HG03175 (cell line): Measurements from ENCODE around the gene DUOXA2.

ENCODE experiments used
- ATAC-seq: cut with Tn5 transposase; IDR thresholded peaks from one replicate; pipeline ENCODE4 v1.9.1; 2021; ENCODE audit warnings: mild to moderate bottlenecking, moderate library complexity; ENCODE audit not compliant: unreplicated experiment

Gene DUOXA2

DNA sequence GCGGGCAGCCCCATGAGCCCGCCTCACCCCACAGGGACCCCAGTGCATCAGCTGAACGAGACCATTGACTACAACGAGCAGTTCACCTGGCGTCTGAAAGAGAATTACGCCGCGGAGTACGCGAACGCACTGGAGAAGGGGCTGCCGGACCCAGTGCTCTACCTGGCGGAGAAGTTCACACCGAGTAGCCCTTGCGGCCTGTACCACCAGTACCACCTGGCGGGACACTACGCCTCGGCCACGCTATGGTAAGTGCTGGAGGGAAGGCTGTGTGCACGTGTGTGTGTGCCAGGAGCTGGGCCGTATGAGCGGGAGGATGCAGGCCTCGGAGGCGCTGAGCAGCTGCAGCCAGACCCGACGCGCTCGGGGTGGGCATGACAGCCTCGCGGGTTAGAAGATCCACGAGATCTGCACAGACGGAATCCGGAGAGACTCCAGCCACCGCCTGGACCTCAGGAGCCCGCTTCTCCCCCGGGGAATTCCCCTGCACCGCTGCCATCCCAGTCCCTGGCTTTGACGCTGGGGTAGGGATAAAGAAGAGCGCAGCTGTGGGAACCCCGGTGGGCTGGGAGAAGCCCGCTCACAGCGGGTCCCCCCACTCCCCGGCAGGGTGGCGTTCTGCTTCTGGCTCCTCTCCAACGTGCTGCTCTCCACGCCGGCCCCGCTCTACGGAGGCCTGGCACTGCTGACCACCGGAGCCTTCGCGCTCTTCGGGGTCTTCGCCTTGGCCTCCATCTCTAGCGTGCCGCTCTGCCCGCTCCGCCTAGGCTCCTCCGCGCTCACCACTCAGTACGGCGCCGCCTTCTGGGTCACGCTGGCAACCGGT is 2.6 kb downstream of the DUOXA2 start:
- no peak for ATAC-seq

- ATAC-seq: peak; percentile 10
These were observed 3.4 kb downstream of the DUOXA2 start for GRCh38 chr15:45117308-45118130.

- peak; percentile 94 for ATAC-seq
These were observed 4.0 kb downstream of the DUOXA2 start for GRCh38 chr15:45118131-45118588.

DNA sequence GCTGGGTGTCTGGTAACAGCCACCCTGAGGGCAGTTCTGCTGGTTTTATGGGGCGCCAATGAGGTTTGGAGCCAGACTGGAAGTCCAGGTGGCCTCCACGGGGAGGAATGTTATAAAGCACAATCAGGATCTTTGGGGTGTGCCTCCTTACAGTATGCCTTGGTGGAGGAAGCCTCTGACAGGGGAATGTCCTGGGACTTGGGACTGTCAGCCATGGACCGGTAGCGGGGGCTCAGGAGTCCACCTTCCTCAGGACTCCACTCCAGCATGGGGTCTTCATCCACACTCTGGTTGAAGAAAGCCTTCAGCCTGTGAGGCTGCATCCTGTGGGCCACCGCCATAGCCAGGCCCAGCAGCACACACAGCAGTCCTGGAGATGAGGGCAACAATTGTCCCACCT is 4.9 kb downstream of the DUOXA2 start:
- ATAC-seq: no peak

GRCh38 chr15:45120081-45120972 is 6.2 kb downstream of the DUOXA2 start:
- ATAC-seq: no peak

- ATAC-seq: no peak
These were observed 6.9 kb downstream of the DUOXA2 start for GRCh38 chr15:45121020-45121419.

DNA sequence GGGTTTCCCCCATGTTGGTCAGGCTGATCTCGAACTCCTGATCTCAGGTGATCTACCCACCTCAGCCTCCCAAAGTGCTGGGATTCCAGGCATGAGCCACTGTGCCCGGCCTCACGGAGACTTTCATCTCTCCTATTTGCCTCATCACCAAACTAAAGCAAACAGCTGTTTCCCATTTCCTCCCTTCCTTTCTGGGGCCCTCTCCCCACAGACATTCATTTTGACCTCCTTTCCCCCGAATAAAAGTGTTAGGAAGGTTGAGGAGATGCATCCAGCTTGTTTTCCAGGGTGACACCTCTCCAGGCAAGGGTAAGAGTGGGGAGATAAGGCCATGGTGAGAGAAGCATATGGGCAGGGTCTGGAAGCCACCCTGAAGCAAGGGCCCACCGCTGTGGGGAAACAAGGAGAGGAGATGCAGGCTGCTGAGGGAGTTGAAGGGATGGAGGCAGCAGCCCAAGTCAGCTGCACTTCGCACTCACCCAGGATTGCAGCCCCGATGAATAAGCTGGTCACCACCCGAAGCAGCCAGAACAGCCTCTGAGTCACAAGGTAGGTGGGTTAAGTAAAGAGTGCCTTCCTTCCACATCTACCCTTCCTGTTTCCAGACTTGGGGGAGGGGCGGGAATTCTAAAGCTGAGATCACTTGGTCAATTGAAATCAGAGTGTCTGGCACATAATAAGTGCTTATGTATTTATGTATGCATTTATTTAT is 7.7 kb downstream of the DUOXA2 start:
- no peak for ATAC-seq

GRCh38 chr15:45122719-45123118 is 8.6 kb downstream of the DUOXA2 start:
- ATAC-seq: no peak

DNA sequence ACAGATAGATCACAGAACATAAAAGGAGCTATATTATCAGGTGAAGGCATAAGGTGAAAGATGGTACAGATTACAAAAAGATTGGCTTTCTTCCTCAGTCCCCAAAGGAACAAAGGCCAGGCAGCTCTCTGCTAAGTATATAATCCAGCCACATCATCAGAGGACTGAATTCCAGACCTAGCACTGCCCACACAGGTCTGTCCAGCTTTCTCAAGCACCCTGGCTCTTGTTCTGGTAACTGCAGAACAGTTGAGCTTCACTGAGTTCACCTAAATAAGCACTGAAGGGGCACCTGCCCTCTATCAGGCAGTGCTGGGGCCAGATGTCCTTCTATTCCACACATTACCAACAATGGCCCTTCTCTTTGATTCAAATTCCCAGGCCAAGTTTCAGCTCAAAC is 9.3 kb downstream of the DUOXA2 start:
- no peak for ATAC-seq

DNA sequence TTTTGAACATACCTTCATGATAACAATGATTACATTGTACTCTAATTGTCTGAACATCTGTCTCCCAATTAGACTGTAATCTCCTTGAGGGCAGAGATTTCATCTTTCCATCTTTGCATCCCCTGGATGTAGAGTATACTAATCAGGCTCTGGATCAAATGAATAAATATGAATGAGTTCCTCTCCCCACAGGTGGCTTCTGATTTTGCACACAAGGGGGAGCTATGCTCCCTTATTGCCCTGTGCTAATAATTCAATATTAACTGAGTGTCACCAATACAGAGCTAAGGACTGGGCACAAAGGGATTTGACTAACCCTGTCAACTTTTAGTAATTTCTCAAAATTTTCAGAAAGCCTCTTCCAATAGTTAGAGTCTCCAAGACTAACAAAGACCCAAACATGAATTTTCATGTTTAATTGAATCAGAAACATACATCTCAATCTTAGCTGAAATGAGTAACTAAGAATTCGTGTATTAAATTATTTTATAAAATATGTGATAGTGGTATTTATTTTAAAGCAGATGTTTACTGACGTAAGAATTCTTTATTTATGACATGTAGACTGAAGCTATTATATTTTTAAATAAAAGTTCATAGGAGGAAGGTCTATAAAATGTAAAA is 12.5 kb downstream of the DUOXA2 start:
- no peak for ATAC-seq

DNA sequence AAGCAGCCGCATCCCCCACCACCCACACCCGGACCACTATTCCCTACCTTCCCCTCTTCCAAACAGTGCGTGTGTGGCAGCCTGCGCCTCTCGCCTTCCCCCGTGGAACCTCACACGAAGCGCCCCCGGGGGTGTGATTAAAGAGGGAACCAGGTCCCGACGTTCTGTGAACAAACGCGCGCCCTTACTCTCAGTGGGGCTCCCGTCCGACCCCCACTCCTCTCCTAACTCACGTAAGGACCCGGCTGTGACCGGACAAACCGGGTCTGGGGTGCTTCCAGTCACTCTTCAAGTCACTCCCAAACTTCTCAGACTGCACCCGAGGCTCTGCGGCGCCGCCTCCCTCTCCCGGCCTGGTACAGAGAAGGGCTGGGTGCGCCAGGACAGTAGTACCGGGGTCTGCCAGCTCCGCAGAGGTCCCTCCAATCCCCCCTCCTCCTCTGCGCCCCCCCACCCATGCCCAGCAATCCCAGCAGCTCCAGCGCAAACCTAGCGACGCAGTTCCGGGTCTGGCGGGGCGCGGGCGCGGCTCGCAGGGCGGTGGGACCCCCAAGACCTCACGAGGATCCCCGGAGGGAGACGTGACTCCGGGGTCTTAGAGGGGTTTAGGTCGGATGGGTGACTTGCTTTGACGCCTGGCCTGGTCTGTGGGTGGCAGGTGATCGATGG is 15.0 kb downstream of the DUOXA2 start:
- ATAC-seq: no peak

GRCh38 chr15:45129651-45130129 is 15.6 kb downstream of the DUOXA2 start, which contains the start of the genes DUOX1 and DUOXA1:
DUOX1 (plus strand) TSS chr15:45129994; CDS start chr15:45131967, 1,973 bp downstream.
DUOXA1 (minus strand) TSS chr15:45129879; CDS start chr15:45123014, 6,865 bp downstream.
- no peak for ATAC-seq

DNA sequence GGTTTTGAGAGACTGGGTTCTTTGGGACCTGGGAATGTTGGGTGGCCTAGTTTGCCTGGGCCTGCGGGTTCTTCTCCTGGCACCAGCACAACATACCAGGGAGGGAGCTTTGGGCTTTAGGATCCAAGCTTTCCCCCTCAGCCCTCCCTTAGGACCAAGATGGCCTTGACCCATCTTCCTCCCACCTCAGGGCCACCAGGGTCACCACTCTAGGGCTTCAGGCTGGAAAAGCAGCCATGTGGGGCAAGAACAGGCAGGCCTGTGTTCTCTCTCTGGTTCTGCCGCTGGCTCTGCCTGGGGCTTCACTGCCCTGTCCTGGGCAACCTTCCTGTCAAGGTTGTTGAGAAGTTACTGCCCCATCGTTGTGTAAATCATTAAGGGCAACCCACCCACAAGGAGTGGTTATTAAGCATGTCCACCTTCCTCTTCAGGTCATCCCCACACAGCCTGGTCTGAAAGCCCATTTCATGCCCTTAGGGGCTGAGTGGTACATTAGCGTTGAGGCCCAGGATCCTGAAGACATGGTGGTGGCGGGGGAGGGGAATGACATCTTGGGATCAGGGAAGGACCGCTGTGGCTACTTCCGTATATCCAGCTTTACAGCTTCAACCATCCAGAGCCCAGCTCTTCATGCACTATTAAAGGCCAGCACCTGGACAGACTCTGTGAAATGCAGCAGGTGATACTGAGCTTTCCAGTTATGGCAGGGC is 16.3 kb downstream of the DUOXA2 start:
- no peak for ATAC-seq

GRCh38 chr15:45131510-45131909 is 17.4 kb downstream of the DUOXA2 start:
- no peak for ATAC-seq

DNA sequence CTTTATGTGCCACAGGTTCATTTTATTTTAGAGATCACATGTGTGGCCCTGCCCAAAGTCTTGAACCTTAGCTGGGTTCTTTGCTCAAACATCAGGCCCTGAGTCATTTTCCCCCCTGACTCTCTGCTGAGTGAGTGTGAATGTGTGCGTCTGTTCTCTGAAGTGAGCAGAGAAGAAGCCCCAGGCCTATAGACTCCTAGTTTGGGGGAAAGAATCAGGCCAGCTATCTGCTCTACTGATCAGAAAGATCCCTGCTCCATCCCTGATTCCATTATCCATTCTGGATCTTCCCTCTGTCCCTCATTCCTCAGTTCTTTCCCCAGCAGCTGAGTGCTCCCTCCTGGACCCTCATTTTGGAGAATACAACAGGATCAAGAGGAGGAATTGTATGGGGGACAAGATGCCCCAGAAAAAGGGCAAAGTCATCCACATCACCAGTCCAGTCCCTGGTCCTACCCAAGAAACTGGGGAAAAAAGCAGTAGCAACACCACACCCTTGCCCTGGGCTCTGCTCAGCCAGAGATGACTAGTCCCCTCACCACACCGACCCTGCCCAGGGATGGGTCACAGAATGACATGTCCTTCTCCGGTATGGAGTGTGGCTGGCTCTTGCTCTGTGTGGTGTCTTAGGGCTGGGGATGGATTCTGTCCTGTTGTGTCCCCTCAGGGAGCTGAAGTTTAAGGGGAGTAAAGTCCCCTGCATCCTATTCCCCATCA is 18.9 kb downstream of the DUOXA2 start:
- no peak for ATAC-seq

GRCh38 chr15:45133561-45133920 is 19.4 kb downstream of the DUOXA2 start:
- no peak for ATAC-seq

- ATAC-seq: no peak
These were observed 19.9 kb downstream of the DUOXA2 start for GRCh38 chr15:45134046-45134445.
